NCI-H1417 treated with DMSO at 0.1 percent for 48 hours (cell line): Measurements from ENCODE around the gene PADI1.

Experiments
- DNase-seq: peaks from one replicate; lab custom pipeline; 2025; lab: John Stamatoyannopoulos, UW

The PADI1 gene

GRCh38 chr1:17244821-17245740 lies 40.2 kb downstream of the PADI1 start:
- no peak for DNase-seq

- no peak for DNase-seq
Measured at GRCh38 chr1:17245816-17246325, 40.9 kb downstream of the PADI1 start.

- no peak for DNase-seq
Measured at GRCh38 chr1:17246971-17247370, 42.0 kb downstream of the PADI1 start.

GRCh38 chr1:17248781-17249180 lies 43.9 kb downstream of the PADI1 start, which contains the start of gene PADI3:
TSS of gene PADI3 (plus strand) at chr1:17249098. CDS start at chr1:17249138, 40 bp downstream.
- no peak for DNase-seq

- DNase-seq, result no peak
Measured at GRCh38 chr1:17250601-17251000, 45.7 kb downstream of the PADI1 start.

GRCh38 chr1:17251246-17251645 lies 46.3 kb downstream of the PADI1 start:
- no peak for DNase-seq

- no peak for DNase-seq
Measured at GRCh38 chr1:17251701-17252376, 46.9 kb downstream of the PADI1 start.

GRCh38 chr1:17255336-17255735 lies 50.4 kb downstream of the PADI1 start:
- DNase-seq, result no peak

GRCh38 chr1:17258116-17258757 lies 53.3 kb downstream of the PADI1 start:
- no peak for DNase-seq

- DNase-seq, result no peak
Measured at GRCh38 chr1:17258758-17259130, 53.8 kb downstream of the PADI1 start.

GRCh38 chr1:17259233-17259873 lies 54.4 kb downstream of the PADI1 start:
- no peak for DNase-seq

GRCh38 chr1:17260264-17260663 lies 55.3 kb downstream of the PADI1 start:
- DNase-seq, result no peak

GRCh38 chr1:17260738-17261137 lies 55.8 kb downstream of the PADI1 start:
- DNase-seq, result no peak

- no peak for DNase-seq
Measured at GRCh38 chr1:17263936-17264335, 59.0 kb downstream of the PADI1 start.

- DNase-seq, result no peak
Measured at GRCh38 chr1:17264470-17264869, 59.5 kb downstream of the PADI1 start.

GRCh38 chr1:17265162-17265561 lies 60.2 kb downstream of the PADI1 start:
- DNase-seq, result no peak

GRCh38 chr1:17265950-17266349 lies 61.0 kb downstream of the PADI1 start:
- no peak for DNase-seq

GRCh38 chr1:17270891-17271765 lies 66.2 kb downstream of the PADI1 start:
- DNase-seq, result no peak

GRCh38 chr1:17272066-17272465 lies 67.1 kb downstream of the PADI1 start:
- DNase-seq, result no peak

GRCh38 chr1:17272646-17273045 lies 67.7 kb downstream of the PADI1 start:
- no peak for DNase-seq

- DNase-seq, result no peak
Measured at GRCh38 chr1:17273096-17273495, 68.2 kb downstream of the PADI1 start.
